Activated T-cell treated with anti-CD3 and anti-CD28 coated beads for 4 hours (primary cell): ENCODE data around the gene IP6K2.
A peak's percentile ranks its signal among the peaks of the same experiment; 100 is the strongest.

Experiments
- DNase-seq: peaks from one replicate; pipeline ENCODE4 v3.0.0-alpha.2; 2020

The IP6K2 gene

GRCh38 chr3:48688032-48688736, 28.8 kb downstream of the IP6K2 start:
- no peak for DNase-seq

GRCh38 chr3:48687220-48687678, 29.8 kb downstream of the IP6K2 start:
- no peak for DNase-seq

- DNase-seq, result no peak
Measured at GRCh38 chr3:48686538-48687219, 30.3 kb downstream of the IP6K2 start.

- DNase-seq, result peak; percentile 88
Measured at GRCh38 chr3:48685603-48686511, 31.2 kb downstream of the IP6K2 start, which contains the start of gene NCKIPSD. Gene NCKIPSD, minus strand, starts transcription at chr3:48685915. Its CDS starts 108 bp downstream, at chr3:48685807.

- no peak for DNase-seq
Measured at GRCh38 chr3:48685293-48685602, 31.8 kb downstream of the IP6K2 start.

- no peak for DNase-seq
Measured at GRCh38 chr3:48684480-48685143, 32.4 kb downstream of the IP6K2 start.

GRCh38 chr3:48684054-48684349, 33.0 kb downstream of the IP6K2 start:
- DNase-seq, result no peak

- DNase-seq, result no peak
Measured at GRCh38 chr3:48682786-48683185, 34.2 kb downstream of the IP6K2 start.

- no peak for DNase-seq
Measured at GRCh38 chr3:48681974-48682610, 34.9 kb downstream of the IP6K2 start.

GRCh38 chr3:48681541-48681880, 35.5 kb downstream of the IP6K2 start:
- DNase-seq, result no peak

GRCh38 chr3:48680811-48681540, 36.0 kb downstream of the IP6K2 start:
- no peak for DNase-seq

GRCh38 chr3:48679411-48680391, 37.3 kb downstream of the IP6K2 start:
- DNase-seq, result no peak

- no peak for DNase-seq
Measured at GRCh38 chr3:48678566-48679380, 38.2 kb downstream of the IP6K2 start.

- no peak for DNase-seq
Measured at GRCh38 chr3:48678056-48678455, 39.0 kb downstream of the IP6K2 start.

- DNase-seq, result no peak
Measured at GRCh38 chr3:48674505-48674904, 42.5 kb downstream of the IP6K2 start.

GRCh38 chr3:48672522-48672921, 44.5 kb downstream of the IP6K2 start:
- DNase-seq, result no peak

- no peak for DNase-seq
Measured at GRCh38 chr3:48664929-48665328, 52.1 kb downstream of the IP6K2 start.

GRCh38 chr3:48664313-48664644, 52.7 kb downstream of the IP6K2 start:
- no peak for DNase-seq

GRCh38 chr3:48663489-48664312, 53.3 kb downstream of the IP6K2 start:
- DNase-seq, result peak; percentile 69
